H9 (cell line): ENCODE results near the gene PRKAR2B. TPM values are rescaled to one million over a fixed set of nuclear protein-coding genes. Genes with fewer than 3 reads are reported as not detected.

Experiments
- DNase-seq: peaks from one replicate; pipeline ENCODE4 v3.0.0-alpha.2; 2017
- H2AFZ ChIP-seq: one replicate; pipeline ENCODE4 v1.6.1; 2013; ENCODE audit warnings: mild to moderate bottlenecking, low read length, control low read depth, moderate library complexity
- H2AK5ac ChIP-seq: 2 replicates; pipeline ENCODE4 v1.6.1; 2013; ENCODE audit warnings: low read length, control low read depth, mixed read lengths; ENCODE audit not compliant: insufficient read length
- H2BK120ac ChIP-seq: one replicate; pipeline ENCODE4 v1.6.1; 2013; ENCODE audit warnings: low read depth, mild to moderate bottlenecking, low read length, control low read depth, inconsistent platforms; ENCODE audit not compliant: poor library complexity, severe bottlenecking
- H2BK12ac ChIP-seq: 2 replicates; pipeline ENCODE4 v1.6.1; 2013; ENCODE audit warnings: low read length, control low read depth, mixed read lengths, low read depth; ENCODE audit not compliant: insufficient read length
- H2BK15ac ChIP-seq: 2 replicates; pipeline ENCODE4 v1.6.1; 2013; ENCODE audit warnings: low read depth, low read length, control low read depth
- H2BK20ac ChIP-seq: one replicate; pipeline ENCODE4 v1.6.1; 2013; ENCODE audit warnings: low read depth, mild to moderate bottlenecking, low read length, control low read depth, inconsistent platforms; ENCODE audit not compliant: poor library complexity, severe bottlenecking
- H2BK5ac ChIP-seq: 2 replicates; pipeline ENCODE4 v1.6.1; 2013; ENCODE audit warnings: low read length, control low read depth, mixed read lengths; ENCODE audit not compliant: insufficient read length
- H3K14ac ChIP-seq: 2 replicates; pipeline ENCODE4 v1.6.1; 2013; ENCODE audit warnings: low read length, control low read depth; ENCODE audit not compliant: insufficient read depth
- H3K18ac ChIP-seq: 2 replicates; pipeline ENCODE4 v1.6.1; 2013; ENCODE audit warnings: low read depth, mild to moderate bottlenecking, mixed read lengths, low read length, control low read depth; ENCODE audit not compliant: insufficient read length
- H3K23ac ChIP-seq: 2 replicates; pipeline ENCODE4 v1.6.1; 2013; ENCODE audit warnings: low read length, control low read depth, mixed read lengths, low read depth; ENCODE audit not compliant: insufficient read length
- H3K23me2 ChIP-seq: 2 replicates; pipeline ENCODE4 v1.6.1; 2013; ENCODE audit warnings: low read depth, mild to moderate bottlenecking, mixed read lengths, low read length, control low read depth; ENCODE audit not compliant: insufficient read length, poor library complexity, severe bottlenecking
- H3K27ac ChIP-seq: 2 replicates; pipeline ENCODE4 v1.5.1; 2013; ENCODE audit warnings: low read length, control low read depth, mixed read lengths, low read depth; ENCODE audit not compliant: insufficient read length
- H3K27me3 ChIP-seq: 2 replicates; pipeline ENCODE4 v1.6.1; 2013; ENCODE audit warnings: low read length, control low read depth, inconsistent platforms; ENCODE audit not compliant: insufficient read depth
- H3K4ac ChIP-seq: 2 replicates; pipeline ENCODE4 v1.6.1; 2013; ENCODE audit warnings: low read depth, mild to moderate bottlenecking, control low read depth, inconsistent platforms, low read length, moderate library complexity
- H3K4me1 ChIP-seq: 2 replicates; pipeline ENCODE4 v1.6.1; 2013; ENCODE audit warnings: low read length, control low read depth, inconsistent platforms; ENCODE audit not compliant: insufficient read depth
- H3K4me2 ChIP-seq: 2 replicates; pipeline ENCODE4 v1.6.1; 2013; ENCODE audit warnings: low read length, control low read depth, mixed read lengths; ENCODE audit not compliant: insufficient read length, insufficient read depth
- H3K56ac ChIP-seq: 2 replicates; pipeline ENCODE4 v1.6.1; 2013; ENCODE audit warnings: low read depth, mild to moderate bottlenecking, mixed read lengths, low read length, control low read depth; ENCODE audit not compliant: insufficient read length
- H3K79me1 ChIP-seq: 2 replicates; pipeline ENCODE4 v1.6.1; 2013; ENCODE audit warnings: low read depth, mild to moderate bottlenecking, moderate library complexity, low read length, control low read depth, inconsistent platforms; ENCODE audit not compliant: insufficient read depth, poor library complexity, severe bottlenecking
- H3K79me2 ChIP-seq: 2 replicates; pipeline ENCODE4 v1.6.1; 2013; ENCODE audit warnings: low read length, control low read depth, inconsistent platforms; ENCODE audit not compliant: insufficient read depth
- H3K9ac ChIP-seq: 2 replicates; pipeline ENCODE4 v1.6.1; 2013; ENCODE audit warnings: low read length, control low read depth, mixed read lengths; ENCODE audit not compliant: insufficient read length; ENCODE audit errors: extremely low read depth
- H3K9me3 ChIP-seq: one replicate; pipeline ENCODE4 v1.6.1; 2013; ENCODE audit warnings: low read depth, low read length, inconsistent platforms; ENCODE audit not compliant: control insufficient read depth
- H3T11ph ChIP-seq: one replicate; pipeline ENCODE4 v1.6.1; 2013; ENCODE audit warnings: mild to moderate bottlenecking, low read length, control low read depth, inconsistent platforms
- H4K20me1 ChIP-seq: one replicate; pipeline ENCODE4 v1.6.1; 2013; ENCODE audit not compliant: control insufficient read depth, insufficient read length, insufficient read depth
- H4K5ac ChIP-seq: 2 replicates; pipeline ENCODE4 v1.6.1; 2013; ENCODE audit warnings: low read depth, mild to moderate bottlenecking, mixed read lengths, low read length, control low read depth; ENCODE audit not compliant: insufficient read length
- H4K8ac ChIP-seq: replicated peaks from 2 replicates; pipeline ENCODE4 v1.6.1; 2013; ENCODE audit warnings: low read length, control low read depth, mixed read lengths, low read depth; ENCODE audit not compliant: insufficient read length
- H4K91ac ChIP-seq: 2 replicates; pipeline ENCODE4 v1.6.1; 2013; ENCODE audit warnings: low read depth, mild to moderate bottlenecking, moderate library complexity, mixed read lengths, low read length, control low read depth; ENCODE audit not compliant: insufficient read length
- H3K27ac Mint-ChIP-seq, 3 experiments: 2 replicates in 2 of 3; 3 replicates in 1 of 3; pipeline ENCODE4 v1.8.0; 2020 to 2021; ENCODE audit warnings: mixed read lengths in 3 of 3, mild to moderate bottlenecking in 1 of 3, moderate library complexity in 1 of 3
- H3K27me3 Mint-ChIP-seq: 2 replicates; pipeline ENCODE4 v1.8.0; 2021; ENCODE audit warnings: low read depth, mild to moderate bottlenecking, moderate library complexity, mixed read lengths
- H3K36me3 Mint-ChIP-seq, 3 experiments: 2 replicates in 2 of 3; 3 replicates in 1 of 3; pipeline ENCODE4 v1.8.0; 2020 to 2021; ENCODE audit warnings: low read depth in 3 of 3, mixed read lengths in 3 of 3; ENCODE audit not compliant: insufficient read depth in 1 of 3
- H3K4me1 Mint-ChIP-seq, 2 experiments: 2 replicates each; pipeline ENCODE4 v1.8.0; 2020; ENCODE audit warnings: mixed read lengths in 2 of 2
- H3K4me3 Mint-ChIP-seq, 2 experiments: 2 replicates in 1 of 2; 3 replicates in 1 of 2; pipeline ENCODE4 v1.8.0; 2020 to 2021; ENCODE audit warnings: mild to moderate bottlenecking in 2 of 2, mixed read lengths in 2 of 2, moderate library complexity in 1 of 2
- H3K9me3 Mint-ChIP-seq, 2 experiments: 2 replicates in 1 of 2; 3 replicates in 1 of 2; pipeline ENCODE4 v1.8.0; 2020; ENCODE audit warnings: mild to moderate bottlenecking in 2 of 2, mixed read lengths in 2 of 2, moderate library complexity in 1 of 2
- WGBS: extraction: QIAGEN DNeasy Blood & Tissue Kit; methylation state at CpG from one replicate; pipeline ENCODE4 v1.1.7; 2013; ENCODE audit warnings: missing lambda C conversion rate, low lambda C conversion rate, mixed read lengths; ENCODE audit not compliant: insufficient read length; ENCODE audit errors: extremely low coverage; 5-methylcytosine and 5-hydroxymethylcytosine counted together
- total RNA-seq: library from RNA; stranded (reverse); gene quantifications from 2 replicates; pipeline ENCODE4 v1.2.1, GENCODE V29; 2021
- TF ChIP-seq, protein P1 (sequence below): fragments of 200-600 bp; sonication (generic); conservative IDR thresholded peaks from 3 replicates; pipeline ENCODE4 v1.8.0; 2021; ENCODE audit warnings: antibody characterized with exemption, mild to moderate bottlenecking

The PRKAR2B gene
- total RNA-seq, 1 experiment from 2014 or later = 16.6 TPM

DNA sequence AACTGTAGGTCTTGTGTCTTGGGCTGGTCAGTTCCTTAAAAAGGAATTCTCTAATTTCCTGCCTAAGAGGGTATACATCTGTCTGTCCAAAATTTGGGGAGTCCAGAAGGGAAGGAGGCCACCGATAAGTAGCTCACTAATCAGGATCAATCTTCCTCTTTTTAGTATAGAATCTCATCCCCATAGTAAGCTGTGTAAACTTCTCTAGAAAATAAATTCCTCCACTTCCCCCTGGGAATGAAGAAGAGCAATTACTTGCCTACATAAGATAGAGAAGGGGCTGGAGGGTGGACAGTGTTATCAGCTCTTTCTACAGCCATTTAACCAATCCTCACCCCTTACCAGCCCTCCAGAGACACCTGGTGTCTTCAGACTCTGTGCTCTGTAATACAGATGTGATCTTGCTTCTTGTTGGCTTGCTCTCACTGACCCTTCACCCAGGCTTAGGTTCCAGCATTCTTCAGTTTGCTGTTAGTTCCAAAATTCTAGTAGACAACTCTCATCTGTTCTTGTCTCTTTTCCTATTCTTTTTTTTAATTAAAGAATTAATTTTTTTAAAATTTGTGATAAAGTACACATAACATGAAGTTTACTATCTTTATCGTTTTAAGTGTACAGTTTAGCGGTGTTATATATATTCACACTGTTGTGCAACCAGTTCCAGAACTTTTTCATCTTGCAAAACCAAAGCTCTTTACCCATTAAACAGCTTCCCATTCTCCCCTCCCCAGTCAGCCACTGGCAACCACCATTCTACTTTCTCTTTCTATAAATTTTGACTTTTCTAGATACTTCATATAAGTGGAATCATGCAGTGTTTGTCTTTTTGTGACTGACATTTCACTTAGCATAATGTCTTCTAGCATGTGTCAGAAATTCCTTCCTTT, 6.5 kb upstream of the PRKAR2B start:
- H3K9ac ChIP-seq = no peak overlapping the region
- H2AK5ac ChIP-seq = no peak overlapping the region
- no peak overlapping the region for H3K27ac ChIP-seq
- H4K8ac ChIP-seq = no peak overlapping the region
- H3K23me2 ChIP-seq = no peaks in the 10 kb centered on the region
- Mint-ChIP-seq H3K36me3 (peaks cover 0 to 5% (median 0%) of the 10 kb centered on the region in 3 experiments; a peak in 2 of 7 replicates), H3K4me1 (no peaks in the 10 kb centered on the region), H3K27me3 (peaks cover 3% of the 10 kb centered on the region), H3K27ac (no peak overlapping the region), H3K9me3 (peaks cover 5 to 9% of the 10 kb centered on the region in 2 experiments; a peak in 3 of 5 replicates), H3K4me3 (no peak overlapping the region)
- H4K91ac ChIP-seq = no peak overlapping the region
- H3K27me3 ChIP-seq = no peaks in the 10 kb centered on the region
- no peak for DNase-seq
- no peak overlapping the region for H2BK5ac ChIP-seq
- no peak overlapping the region for H2BK15ac ChIP-seq
- TF ChIP-seq, protein P1, sequence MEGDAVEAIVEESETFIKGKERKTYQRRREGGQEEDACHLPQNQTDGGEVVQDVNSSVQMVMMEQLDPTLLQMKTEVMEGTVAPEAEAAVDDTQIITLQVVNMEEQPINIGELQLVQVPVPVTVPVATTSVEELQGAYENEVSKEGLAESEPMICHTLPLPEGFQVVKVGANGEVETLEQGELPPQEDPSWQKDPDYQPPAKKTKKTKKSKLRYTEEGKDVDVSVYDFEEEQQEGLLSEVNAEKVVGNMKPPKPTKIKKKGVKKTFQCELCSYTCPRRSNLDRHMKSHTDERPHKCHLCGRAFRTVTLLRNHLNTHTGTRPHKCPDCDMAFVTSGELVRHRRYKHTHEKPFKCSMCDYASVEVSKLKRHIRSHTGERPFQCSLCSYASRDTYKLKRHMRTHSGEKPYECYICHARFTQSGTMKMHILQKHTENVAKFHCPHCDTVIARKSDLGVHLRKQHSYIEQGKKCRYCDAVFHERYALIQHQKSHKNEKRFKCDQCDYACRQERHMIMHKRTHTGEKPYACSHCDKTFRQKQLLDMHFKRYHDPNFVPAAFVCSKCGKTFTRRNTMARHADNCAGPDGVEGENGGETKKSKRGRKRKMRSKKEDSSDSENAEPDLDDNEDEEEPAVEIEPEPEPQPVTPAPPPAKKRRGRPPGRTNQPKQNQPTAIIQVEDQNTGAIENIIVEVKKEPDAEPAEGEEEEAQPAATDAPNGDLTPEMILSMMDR = no peak
- no peaks in the 10 kb centered on the region for H3K79me1 ChIP-seq
- H2AFZ ChIP-seq = peak overlapping the region; percentile 78
- no peak overlapping the region for H3K14ac ChIP-seq
- no peak overlapping the region for H2BK20ac ChIP-seq
- H3K9me3 ChIP-seq = no peaks in the 10 kb centered on the region
- H4K20me1 ChIP-seq = no peaks in the 10 kb centered on the region
- no peak overlapping the region for H3K4me2 ChIP-seq
- H3T11ph ChIP-seq = no peak overlapping the region
- no peak overlapping the region for H2BK12ac ChIP-seq
- no peak overlapping the region for H3K18ac ChIP-seq
- no peaks in the 10 kb centered on the region for H3K79me2 ChIP-seq
- H3K23ac ChIP-seq = no peak overlapping the region
- no peak overlapping the region for H4K5ac ChIP-seq
- WGBS = no CpG with 5 or more reads among the region's 3 CpGs
- no peaks in the 10 kb centered on the region for H3K4me1 ChIP-seq
- no peak overlapping the region for H3K4ac ChIP-seq
- H3K56ac ChIP-seq = no peak overlapping the region
- no peak overlapping the region for H2BK120ac ChIP-seq
